Trophoblast cell (in vitro differentiated cells and primary cell): ENCODE measurements around the gene IER5.

ENCODE experiments used
- DNase-seq, 2 donors: peaks; one replicate each; pipeline ENCODE4 v3.0.0-alpha.2; 2016
- H2AFZ ChIP-seq: 2 replicates; pipeline ENCODE4 v1.6.1; 2013; ENCODE audit warnings: low read length, moderate library complexity, mild to moderate bottlenecking; ENCODE audit not compliant: insufficient read depth, poor library complexity
- H2AK5ac ChIP-seq: 2 replicates; pipeline ENCODE4 v1.6.1; 2013; ENCODE audit warnings: mild to moderate bottlenecking, low read length
- H2BK120ac ChIP-seq: 2 replicates; pipeline ENCODE4 v1.6.1; 2013; ENCODE audit warnings: low read length, mild to moderate bottlenecking, moderate library complexity; ENCODE audit not compliant: insufficient read depth, poor library complexity
- H2BK12ac ChIP-seq: 2 replicates; pipeline ENCODE4 v1.6.1; 2013; ENCODE audit warnings: mild to moderate bottlenecking, low read length, moderate library complexity
- H2BK5ac ChIP-seq: 2 replicates; pipeline ENCODE4 v1.6.1; 2013; ENCODE audit warnings: low read length, low read depth, moderate library complexity, mild to moderate bottlenecking; ENCODE audit not compliant: poor library complexity
- H3K14ac ChIP-seq: 2 replicates; pipeline ENCODE4 v1.6.1; 2013; ENCODE audit warnings: mild to moderate bottlenecking, low read length
- H3K18ac ChIP-seq: 2 replicates; pipeline ENCODE4 v1.6.1; 2013; ENCODE audit warnings: mild to moderate bottlenecking, low read length
- H3K23ac ChIP-seq: 2 replicates; pipeline ENCODE4 v1.6.1; 2013; ENCODE audit warnings: low read length
- H3K27ac ChIP-seq: 2 replicates; pipeline ENCODE4 v1.5.1; 2013; ENCODE audit warnings: low read depth, mild to moderate bottlenecking, inconsistent platforms, low read length, moderate library complexity
- H3K27me3 ChIP-seq: 2 replicates; pipeline ENCODE4 v1.6.1; 2013; ENCODE audit warnings: inconsistent platforms, mild to moderate bottlenecking, low read length, moderate library complexity; ENCODE audit not compliant: insufficient read depth
- H3K36me3 ChIP-seq, 2 experiments: 1 replicate in 1 of 2; 2 replicates in 1 of 2; pipeline ENCODE4 v1.6.1; 2013; ENCODE audit warnings: low read length in 2 of 2, mild to moderate bottlenecking in 2 of 2, moderate library complexity in 1 of 2; ENCODE audit not compliant: insufficient read depth in 2 of 2, control insufficient read depth in 1 of 2
- H3K4ac ChIP-seq: 2 replicates; pipeline ENCODE4 v1.6.1; 2013; ENCODE audit warnings: low read depth, mild to moderate bottlenecking, low read length, moderate library complexity
- H3K4me1 ChIP-seq, 2 experiments: 1 replicate in 1 of 2; 2 replicates in 1 of 2; pipeline ENCODE4 v1.6.1; 2013; ENCODE audit warnings: low read length in 2 of 2, mild to moderate bottlenecking in 2 of 2, moderate library complexity in 1 of 2; ENCODE audit not compliant: insufficient read depth in 2 of 2, control insufficient read depth in 1 of 2
- H3K4me2 ChIP-seq: 2 replicates; pipeline ENCODE4 v1.6.1; 2013; ENCODE audit warnings: inconsistent platforms, mild to moderate bottlenecking, low read length, moderate library complexity
- H3K4me3 ChIP-seq: 2 replicates; pipeline ENCODE4 v1.5.1; 2013; ENCODE audit warnings: mild to moderate bottlenecking, low read depth, low read length, inconsistent platforms
- H3K79me1 ChIP-seq: one replicate; pipeline ENCODE4 v1.6.1; 2013; ENCODE audit warnings: low read length
- H3K79me2 ChIP-seq: 2 replicates; pipeline ENCODE4 v1.6.1; 2013; ENCODE audit warnings: low read length, mild to moderate bottlenecking; ENCODE audit not compliant: control insufficient read depth, insufficient read depth, poor library complexity
- H3K9ac ChIP-seq: 2 replicates; pipeline ENCODE4 v1.6.1; 2013; ENCODE audit warnings: mild to moderate bottlenecking, low read length
- H3K9me3 ChIP-seq: 2 replicates; pipeline ENCODE4 v1.6.1; 2013; ENCODE audit warnings: low read depth, mild to moderate bottlenecking, control low read depth, inconsistent platforms, low read length; ENCODE audit not compliant: insufficient read depth
- H4K12ac ChIP-seq: 2 replicates; pipeline ENCODE4 v1.6.1; 2013; ENCODE audit warnings: low read depth, mild to moderate bottlenecking, low read length, moderate library complexity
- H4K8ac ChIP-seq: 2 replicates; pipeline ENCODE4 v1.6.1; 2013; ENCODE audit warnings: low read depth, mild to moderate bottlenecking, low read length, moderate library complexity
- H4K91ac ChIP-seq: one replicate; pipeline ENCODE4 v1.6.1; 2013; ENCODE audit warnings: low read depth, mild to moderate bottlenecking, low read length, moderate library complexity
- WGBS: extraction: QIAGEN DNeasy Blood & Tissue Kit; methylation state at CpG from one replicate; pipeline ENCODE4 v1.1.7; 2013; ENCODE audit warnings: missing lambda C conversion rate; ENCODE audit not compliant: insufficient read length, insufficient coverage; ENCODE audit errors: extremely low coverage; 5-methylcytosine and 5-hydroxymethylcytosine counted together

IER5 gene

GRCh38 chr1:181081395-181081794 lies 7.1 kb upstream of the IER5 start:
- Histone ChIP-seq H3K79me2 (no peaks in the 10 kb centered on the region), H4K8ac (no peak overlapping the region), H4K91ac (no peak overlapping the region), H3K4me1 (peaks cover 4 to 14% of the 10 kb centered on the region in 2 experiments), H3K4me2 (no peak overlapping the region), H3K4ac (no peak overlapping the region), H2AFZ (no peak overlapping the region), H3K27ac (no peak overlapping the region), H2BK5ac (no peak overlapping the region), H4K12ac (no peak overlapping the region), H3K36me3 (no peaks in the 10 kb centered on the region), H2BK120ac (no peak overlapping the region), H2BK12ac (no peak overlapping the region), H3K9me3 (no peaks in the 10 kb centered on the region), H3K79me1 (peaks cover 8% of the 10 kb centered on the region), H3K14ac (no peak overlapping the region), H3K4me3 (no peak overlapping the region), H3K27me3 (no peaks in the 10 kb centered on the region), H3K18ac (no peak overlapping the region), H3K23ac (no peak overlapping the region), H2AK5ac (no peak overlapping the region), H3K9ac (no peak overlapping the region)
- no peak for DNase-seq
- WGBS = no CpG with 5 or more reads among the region's 3 CpGs

DNA sequence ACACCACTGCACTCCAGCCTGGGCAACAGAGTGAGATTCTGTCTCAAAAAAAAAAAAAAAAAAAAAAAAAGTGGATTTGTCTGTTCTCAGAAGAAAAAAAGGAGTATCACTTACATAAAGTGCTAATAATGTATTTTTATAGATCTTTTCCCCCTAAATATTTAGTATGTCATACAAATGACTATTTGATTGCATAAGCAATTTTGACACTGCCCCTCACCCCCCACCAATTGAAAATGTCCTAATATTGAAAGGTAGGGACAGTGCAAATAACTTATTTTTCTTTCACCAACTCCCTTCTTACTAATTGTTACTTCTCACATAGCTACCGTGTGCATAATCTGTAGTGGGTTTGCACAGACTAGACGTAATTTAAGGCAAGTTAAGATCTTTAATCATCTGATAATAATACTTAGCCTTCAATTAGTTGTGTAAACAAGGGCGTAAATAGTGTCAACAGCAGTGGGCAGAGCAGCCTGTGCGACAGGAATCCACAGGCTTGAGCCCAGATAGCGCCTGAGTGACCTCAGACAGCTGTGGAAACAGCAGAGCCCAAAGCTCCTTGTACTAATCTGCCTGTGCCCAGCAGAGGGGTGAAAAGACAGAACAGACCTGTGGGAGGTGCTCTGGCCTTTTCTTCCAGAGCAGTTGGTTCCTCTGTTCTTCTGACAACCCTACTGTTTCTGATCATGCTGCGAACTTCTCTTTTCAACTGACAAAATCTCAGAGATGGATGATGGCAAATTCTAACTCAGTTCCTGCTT lies 4.5 kb upstream of the IER5 start:
- H3K9me3 ChIP-seq = peaks cover 2% of the 10 kb centered on the region
- DNase-seq = peak; percentile 62 to 68
- no peak overlapping the region for H2BK12ac ChIP-seq
- no peak overlapping the region for H3K4me3 ChIP-seq
- no peaks in the 10 kb centered on the region for H3K36me3 ChIP-seq
- no peak overlapping the region for H2BK120ac ChIP-seq
- H3K23ac ChIP-seq = no peak overlapping the region
- H3K14ac ChIP-seq = no peak overlapping the region
- peaks cover 2 to 3% of the 10 kb centered on the region in 2 experiments for H3K4me1 ChIP-seq
- no CpG with 5 or more reads among the region's 6 CpGs for WGBS
- peaks cover 4% of the 10 kb centered on the region for H3K79me2 ChIP-seq
- H4K12ac ChIP-seq = no peak overlapping the region
- H3K27ac ChIP-seq = no peak overlapping the region
- no peak overlapping the region for H2AK5ac ChIP-seq
- H2AFZ ChIP-seq = no peak overlapping the region
- peaks cover 4% of the 10 kb centered on the region for H3K79me1 ChIP-seq
- H2BK5ac ChIP-seq = no peak overlapping the region
- no peak overlapping the region for H3K9ac ChIP-seq
- H3K18ac ChIP-seq = no peak overlapping the region
- no peak overlapping the region for H3K4ac ChIP-seq
- H4K91ac ChIP-seq = no peak overlapping the region
- H3K4me2 ChIP-seq = no peak overlapping the region
- no peaks in the 10 kb centered on the region for H3K27me3 ChIP-seq
- no peak overlapping the region for H4K8ac ChIP-seq

DNA sequence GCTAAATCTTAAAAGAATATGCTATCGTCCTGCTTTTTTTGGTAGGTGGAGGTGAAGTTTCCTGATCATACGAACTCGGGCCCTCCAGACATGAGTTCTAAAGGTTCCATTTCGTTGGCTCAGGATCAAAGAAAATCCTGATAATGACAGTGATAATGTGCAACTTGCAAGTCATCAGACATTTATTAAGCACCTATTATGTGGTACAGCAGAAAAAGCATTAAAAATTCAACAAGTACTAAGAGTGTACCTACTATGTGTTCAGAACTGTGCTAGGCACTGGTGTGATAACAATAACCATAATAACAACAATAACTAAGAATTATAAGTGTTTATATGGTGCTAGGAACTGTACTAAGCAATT lies 3.9 kb upstream of the IER5 start:
- Histone ChIP-seq H3K79me1 (peaks cover 9% of the 10 kb centered on the region), H2AK5ac (no peak overlapping the region), H3K27me3 (no peaks in the 10 kb centered on the region), H3K27ac (no peak overlapping the region), H3K4me1 (peaks cover 2 to 3% of the 10 kb centered on the region in 2 experiments), H4K12ac (no peak overlapping the region), H3K9me3 (peaks cover 2% of the 10 kb centered on the region), H2BK5ac (no peak overlapping the region), H3K79me2 (peaks cover 9% of the 10 kb centered on the region), H4K8ac (no peak overlapping the region), H3K4me2 (no peak overlapping the region), H3K23ac (no peak overlapping the region), H3K4me3 (no peak overlapping the region), H2BK120ac (no peak overlapping the region), H2AFZ (no peak overlapping the region), H3K36me3 (no peaks in the 10 kb centered on the region), H3K4ac (no peak overlapping the region), H4K91ac (no peak overlapping the region), H3K18ac (no peak overlapping the region), H3K14ac (no peak overlapping the region), H2BK12ac (no peak overlapping the region), H3K9ac (no peak overlapping the region)
- WGBS = no CpG with 5 or more reads among the region's 4 CpGs
- DNase-seq = no peak

GRCh38 chr1:181086091-181086490 lies 2.4 kb upstream of the IER5 start:
- no peak overlapping the region for H2BK120ac ChIP-seq
- H2BK5ac ChIP-seq = no peak overlapping the region
- no peak overlapping the region for H3K4me3 ChIP-seq
- no peak overlapping the region for H3K27ac ChIP-seq
- H3K18ac ChIP-seq = no peak overlapping the region
- no peak overlapping the region for H3K4me2 ChIP-seq
- WGBS = no CpG with 5 or more reads among the region's 1 CpG
- no peak overlapping the region for H3K9ac ChIP-seq
- no peak overlapping the region for H3K4ac ChIP-seq
- H3K23ac ChIP-seq = no peak overlapping the region
- no peak overlapping the region for H3K14ac ChIP-seq
- peaks cover 2% of the 10 kb centered on the region for H3K9me3 ChIP-seq
- H3K4me1 ChIP-seq = peaks cover 2 to 3% of the 10 kb centered on the region in 2 experiments
- no peak for DNase-seq
- H3K79me2 ChIP-seq = peaks cover 12% of the 10 kb centered on the region
- H3K27me3 ChIP-seq = no peaks in the 10 kb centered on the region
- H2BK12ac ChIP-seq = no peak overlapping the region
- H3K79me1 ChIP-seq = peaks cover 15% of the 10 kb centered on the region
- H2AK5ac ChIP-seq = no peak overlapping the region
- no peak overlapping the region for H2AFZ ChIP-seq
- H4K8ac ChIP-seq = no peak overlapping the region
- no peak overlapping the region for H4K91ac ChIP-seq
- H3K36me3 ChIP-seq = no peaks in the 10 kb centered on the region
- no peak overlapping the region for H4K12ac ChIP-seq
